B cell (primary cell): ENCODE data around the gene APOM. TPM values are rescaled to one million over a fixed set of nuclear protein-coding genes. Genes with fewer than 3 reads are reported as not detected.

Experiments used
- ATAC-seq: fragments of 200-7000 bp; cut with Tn5 transposase; one replicate; pipeline ENCODE4 v1.10.0; 2021; ENCODE audit warnings: low read depth, mild to moderate bottlenecking, moderate number of reproducible peaks, moderate library complexity
- CTCF ChIA-PET: fragments of 350-600 bp; sonication (Branson Sonifier 250); formaldehyde crosslinking; loops from one replicate; lab custom pipeline; 2021; ENCODE audit warnings: antibody characterized with exemption, inconsistent platforms; lab: Charles Lee
- POLR2A ChIA-PET: fragments of 350-600 bp; sonication (Branson Sonifier 250); formaldehyde crosslinking; loops from one replicate; lab custom pipeline; 2021; ENCODE audit warnings: antibody characterized with exemption; lab: Charles Lee
- DNase-seq: peaks from one replicate; pipeline ENCODE4 v3.0.0; 2013
- H2AFZ ChIP-seq: 2 replicates; pipeline ENCODE4 v1.6.1; 2012; ENCODE audit warnings: mild to moderate bottlenecking, low read depth, low read length; ENCODE audit not compliant: insufficient read depth, poor library complexity, severe bottlenecking
- H3K27ac ChIP-seq, 2 donors: 1 replicate in 1 of 2; 2 replicates in 1 of 2; pipeline ENCODE4 v1.5.1; 2012 to 2013; ENCODE audit warnings: low read length in 2 of 2, mild to moderate bottlenecking in 2 of 2, moderate library complexity in 1 of 2
- H3K27me3 ChIP-seq, 4 experiments: fragments of 200-600 bp in 1 of 4; sonication (generic) in 1 of 4; replicated peaks in 1 of 4; 1 replicate in 2 of 4; 2 replicates in 2 of 4; pipeline versions ENCODE4 v1.6.1 to v1.7.0; 2013 to 2016; ENCODE audit warnings: low read length in 3 of 4, mild to moderate bottlenecking in 2 of 4, mixed read lengths in 1 of 4, moderate library complexity in 1 of 4; ENCODE audit not compliant: insufficient read depth in 4 of 4, control insufficient read depth in 3 of 4; ENCODE audit errors: control extremely low read depth in 1 of 4
- H3K36me3 ChIP-seq, 2 experiments: replicated peaks in 1 of 2; 1 replicate in 1 of 2; 2 replicates in 1 of 2; pipeline versions ENCODE4 v1.6.1 to v1.7.1; 2013; ENCODE audit warnings: low read length in 1 of 2; ENCODE audit not compliant: insufficient read depth in 2 of 2, control insufficient read depth in 1 of 2; ENCODE audit errors: control extremely low read depth in 1 of 2, extremely low read depth in 1 of 2
- H3K4me1 ChIP-seq, 2 donors: fragments of 200-600 bp in 1 of 2; sonication (generic) in 1 of 2; 1 replicate in 1 of 2; 2 replicates in 1 of 2; pipeline versions ENCODE4 v1.5.1 to v1.6.1; 2013 to 2017; ENCODE audit warnings: low read length in 2 of 2; ENCODE audit not compliant: control insufficient read depth in 2 of 2, insufficient read depth in 2 of 2
- H3K4me2 ChIP-seq: replicated peaks from 2 replicates; pipeline ENCODE3; 2012; ENCODE audit warnings: mild to moderate bottlenecking, low read depth, low read length; ENCODE audit not compliant: poor library complexity, severe bottlenecking
- H3K4me3 ChIP-seq, 5 experiments: fragments of 200-600 bp in 1 of 5; sonication (generic) in 1 of 5; 1 replicate in 3 of 5; 2 replicates in 2 of 5; pipeline versions ENCODE4 v1.5.1 to v1.7.0; 2011 to 2016; ENCODE audit warnings: low read length in 4 of 5, mild to moderate bottlenecking in 4 of 5, low read depth in 2 of 5, control low read depth in 1 of 5, moderate library complexity in 1 of 5; ENCODE audit not compliant: insufficient read depth in 1 of 5; ENCODE audit errors: control extremely low read depth in 1 of 5, extremely low read depth in 1 of 5
- H3K79me2 ChIP-seq: fragments of 200-600 bp; sonication (generic); one replicate; pipeline ENCODE4 v1.6.0; 2016; ENCODE audit warnings: low read length; ENCODE audit not compliant: control insufficient read depth, insufficient read depth
- H3K9ac ChIP-seq: fragments of 200-600 bp; sonication (generic); 2 replicates; pipeline ENCODE4 v1.6.1; 2017; ENCODE audit warnings: mild to moderate bottlenecking, low read length, moderate library complexity
- H3K9me3 ChIP-seq, 3 donors: one replicate each; pipeline versions ENCODE4 v1.6.1 to v1.7.1; 2013; ENCODE audit warnings: low read length in 2 of 3; ENCODE audit not compliant: control insufficient read depth in 2 of 3, insufficient read depth in 1 of 3; ENCODE audit errors: control extremely low read depth in 1 of 3
- H4K20me1 ChIP-seq: 2 replicates; pipeline ENCODE4 v1.6.0; 2012; ENCODE audit warnings: mild to moderate bottlenecking, low read length; ENCODE audit not compliant: insufficient read depth, control insufficient read depth, poor library complexity, severe bottlenecking
- H3K27ac Mint-ChIP-seq: one replicate; pipeline ENCODE4 v1.8.0; 2021; ENCODE audit warnings: mixed read lengths
- H3K27me3 Mint-ChIP-seq: one replicate; pipeline ENCODE4 v1.8.0; 2021; ENCODE audit warnings: mixed read lengths
- H3K4me1 Mint-ChIP-seq: one replicate; pipeline ENCODE4 v1.8.0; 2021; ENCODE audit warnings: mixed read lengths
- H3K4me3 Mint-ChIP-seq: one replicate; pipeline ENCODE4 v1.8.0; 2021; ENCODE audit warnings: mixed read lengths
- H3K9me3 Mint-ChIP-seq: one replicate; pipeline ENCODE4 v1.8.0; 2022; ENCODE audit warnings: mixed read lengths; ENCODE audit not compliant: insufficient read depth
- EZH2 ChIP-seq: IDR thresholded peaks from 2 replicates; pipeline ENCODE4 v1.6.1; 2012; ENCODE audit warnings: borderline replicate concordance, low read depth, mild to moderate bottlenecking, moderate library complexity, low read length; ENCODE audit not compliant: insufficient read depth, poor library complexity, severe bottlenecking
- WGBS: methylation state at CpG from one replicate; pipeline ENCODE4 v1.1.5; 2013; ENCODE audit warnings: missing lambda C conversion rate; ENCODE audit not compliant: insufficient coverage; 5-methylcytosine and 5-hydroxymethylcytosine counted together
- intact Hi-C: fragments of 100-400 bp; cut with micrococcal nuclease; formaldehyde crosslinking; loops from one replicate; pipeline ENCODE4 v1.10.0; 2022
- polyA plus RNA-seq: library from polyadenylated mRNA; depleted of rRNA; stranded (reverse); fragments of >200 nt; gene quantifications from 2 replicates; pipeline ENCODE4 v1.2.3, GENCODE V29; 2012
- total RNA-seq, 2 donors: library from RNA; stranded (reverse); fragments of 120-200 nt in 1 of 2; gene quantifications; 1 replicate in 1 of 2; 2 replicates in 1 of 2; pipeline versions ENCODE4 v1.2.3 to v1.2.4, GENCODE V29; 2013 to 2022
- TF ChIP-seq, protein P1 (sequence below): fragments of 200-600 bp; IDR thresholded peaks from one replicate; pipeline ENCODE4 v1.8.0; 2022; ENCODE audit warnings: antibody characterized with exemption, mild to moderate bottlenecking

The APOM gene
- total and polyA plus RNA-seq, 2 donors (not counting 1 experiment from before 2014, with no cell fraction given): 3.6 to 11.6 TPM

DNA sequence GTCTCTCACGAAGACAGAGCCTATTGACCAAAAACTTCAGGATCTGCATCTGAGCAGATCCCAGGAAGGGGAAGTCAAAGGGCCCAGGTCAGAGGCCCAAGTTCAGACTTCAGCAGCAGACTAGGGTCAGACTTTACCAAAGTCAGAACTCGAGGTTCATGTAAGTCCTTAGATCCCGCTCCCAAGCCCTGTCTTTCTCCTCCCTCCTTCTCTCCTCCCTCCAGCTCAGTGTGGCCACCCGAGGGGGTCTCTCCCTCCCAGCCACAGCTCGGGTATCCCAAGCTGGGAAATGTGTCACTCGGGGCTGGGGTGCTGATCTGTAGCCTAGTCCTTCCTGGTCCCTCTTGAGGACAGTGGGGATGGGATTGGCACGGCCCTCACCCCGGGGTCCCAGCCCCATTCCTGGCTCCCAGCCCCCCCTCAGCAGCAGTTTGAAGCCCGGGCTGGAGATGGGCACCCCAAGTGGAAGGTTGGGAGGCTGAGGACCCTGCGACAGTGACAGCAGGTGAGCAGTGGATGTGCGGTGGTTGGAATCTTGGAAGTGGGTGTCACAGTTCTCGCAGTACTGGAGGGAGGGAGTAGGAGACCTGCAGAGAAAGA, 6.5 kb downstream of the APOM start:
- H3K9ac ChIP-seq: no peak overlapping the region
- Mint-ChIP-seq H3K4me3 (peak overlapping the region; percentile 59), H3K9me3 (no peaks in the 10 kb centered on the region), H3K4me1 (peaks cover 73% of the 10 kb centered on the region), H3K27ac (peak overlapping the region; percentile 74), H3K27me3 (no peaks in the 10 kb centered on the region)
- H3K4me2 ChIP-seq: no peak overlapping the region
- H3K36me3 ChIP-seq: peaks cover 4 to 45% of the 10 kb centered on the region in 2 experiments
- intact Hi-C loops: no loop called here
- H3K27me3 ChIP-seq: no peaks in the 10 kb centered on the region
- no peak overlapping the region for H3K4me3 ChIP-seq
- H3K4me1 ChIP-seq: peaks cover 50 to 71% of the 10 kb centered on the region in 2 donors
- no peak overlapping the region for H2AFZ ChIP-seq
- H4K20me1 ChIP-seq: peaks cover 23% of the 10 kb centered on the region
- CTCF ChIA-PET: interaction anchor here (0.9 to 2.4 kb wide), 3 partner anchors 9 to 111 kb away, joined by 4 to 10 read pairs (median 9); partner anchors contain the start of gene BAG6
- no peak for ATAC-seq
- peaks cover 88% of the 10 kb centered on the region for H3K79me2 ChIP-seq
- no peaks in the 10 kb centered on the region for H3K9me3 ChIP-seq
- peak overlapping the region in 1 of 2 donors; percentile 27 for H3K27ac ChIP-seq
- DNase-seq: no peak
- POLR2A ChIA-PET: interaction anchor here (0.6 to 5.9 kb wide), 4 partner anchors 10 to 103 kb away, joined by 3 to 57 read pairs (median 4); partner anchors contain the start of gene BAG6
- TF ChIP-seq, protein P1, sequence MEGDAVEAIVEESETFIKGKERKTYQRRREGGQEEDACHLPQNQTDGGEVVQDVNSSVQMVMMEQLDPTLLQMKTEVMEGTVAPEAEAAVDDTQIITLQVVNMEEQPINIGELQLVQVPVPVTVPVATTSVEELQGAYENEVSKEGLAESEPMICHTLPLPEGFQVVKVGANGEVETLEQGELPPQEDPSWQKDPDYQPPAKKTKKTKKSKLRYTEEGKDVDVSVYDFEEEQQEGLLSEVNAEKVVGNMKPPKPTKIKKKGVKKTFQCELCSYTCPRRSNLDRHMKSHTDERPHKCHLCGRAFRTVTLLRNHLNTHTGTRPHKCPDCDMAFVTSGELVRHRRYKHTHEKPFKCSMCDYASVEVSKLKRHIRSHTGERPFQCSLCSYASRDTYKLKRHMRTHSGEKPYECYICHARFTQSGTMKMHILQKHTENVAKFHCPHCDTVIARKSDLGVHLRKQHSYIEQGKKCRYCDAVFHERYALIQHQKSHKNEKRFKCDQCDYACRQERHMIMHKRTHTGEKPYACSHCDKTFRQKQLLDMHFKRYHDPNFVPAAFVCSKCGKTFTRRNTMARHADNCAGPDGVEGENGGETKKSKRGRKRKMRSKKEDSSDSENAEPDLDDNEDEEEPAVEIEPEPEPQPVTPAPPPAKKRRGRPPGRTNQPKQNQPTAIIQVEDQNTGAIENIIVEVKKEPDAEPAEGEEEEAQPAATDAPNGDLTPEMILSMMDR: no peak
- TF ChIP-seq EZH2: no peak
- WGBS: 91% methylated on average over 8 of the region's 12 CpGs
